CD4-positive, alpha-beta T cell (primary cell): ENCODE data around the gene TNRC6B. TPM values are rescaled to one million over a fixed set of nuclear protein-coding genes. Genes with fewer than 3 reads are reported as not detected.

Experiments used
- ATAC-seq: fragments of 200-7000 bp; cut with Tn5 transposase; one replicate; pipeline ENCODE4 v1.10.0; 2022; ENCODE audit warnings: mild to moderate bottlenecking; ENCODE audit not compliant: poor library complexity
- CTCF ChIA-PET: fragments of 350-600 bp; sonication (Branson Sonifier 250); formaldehyde crosslinking; loops from one replicate; lab custom pipeline; 2021; ENCODE audit warnings: antibody characterized with exemption, inconsistent platforms; lab: Charles Lee
- POLR2A ChIA-PET: fragments of 350-600 bp; sonication (Branson Sonifier 250); formaldehyde crosslinking; loops from one replicate; lab custom pipeline; 2021; ENCODE audit warnings: antibody characterized with exemption, inconsistent platforms; lab: Charles Lee
- DNase-seq, 14 experiments: peaks; one replicate each; pipeline ENCODE4 v3.0.0-alpha.2; 2013 to 2020; ENCODE audit warnings: mixed read lengths in 2 of 14
- H3K27ac ChIP-seq, 2 donors: one replicate each; pipeline versions ENCODE4 v1.5.1 to v1.7.0; 2013; ENCODE audit warnings: low read length in 2 of 2, low read depth in 1 of 2, mild to moderate bottlenecking in 1 of 2
- H3K27me3 ChIP-seq, 2 experiments: 1 replicate in 1 of 2; 2 replicates in 1 of 2; pipeline versions ENCODE4 v1.6.1 to v1.7.0; 2013; ENCODE audit warnings: low read length in 2 of 2, control low read depth in 1 of 2, mild to moderate bottlenecking in 1 of 2, moderate library complexity in 1 of 2; ENCODE audit not compliant: insufficient read depth in 2 of 2, control insufficient read depth in 1 of 2
- H3K36me3 ChIP-seq: one replicate; pipeline ENCODE4 v1.6.1; 2013; ENCODE audit warnings: low read length, control low read depth; ENCODE audit not compliant: insufficient read depth
- H3K4me1 ChIP-seq: one replicate; pipeline ENCODE4 v1.6.1; 2013; ENCODE audit warnings: low read length, control low read depth; ENCODE audit not compliant: insufficient read depth
- H3K4me3 ChIP-seq: one replicate; pipeline ENCODE4 v1.5.1; 2013; ENCODE audit warnings: mild to moderate bottlenecking, low read length, moderate library complexity
- H3K9me3 ChIP-seq, 2 experiments: 1 replicate in 1 of 2; 2 replicates in 1 of 2; pipeline versions ENCODE4 v1.6.1 to v1.7.0; 2013; ENCODE audit warnings: low read length in 2 of 2, mild to moderate bottlenecking in 2 of 2, control low read depth in 1 of 2, moderate library complexity in 1 of 2; ENCODE audit not compliant: control insufficient read depth in 1 of 2, insufficient read depth in 1 of 2
- H3K27ac Mint-ChIP-seq: one replicate; pipeline ENCODE4 v1.8.0; 2020; ENCODE audit warnings: mixed read lengths
- H3K27me3 Mint-ChIP-seq: one replicate; pipeline ENCODE4 v1.8.0; 2021; ENCODE audit warnings: mixed read lengths
- H3K36me3 Mint-ChIP-seq: one replicate; pipeline ENCODE4 v1.8.0; 2021; ENCODE audit warnings: low read depth, mixed read lengths
- H3K4me1 Mint-ChIP-seq: one replicate; pipeline ENCODE4 v1.8.0; 2021; ENCODE audit warnings: low read depth, mixed read lengths
- H3K4me3 Mint-ChIP-seq: one replicate; pipeline ENCODE4 v1.8.0; 2020; ENCODE audit warnings: mild to moderate bottlenecking, mixed read lengths
- H3K9me3 Mint-ChIP-seq: one replicate; pipeline ENCODE4 v1.8.0; 2020; ENCODE audit warnings: mixed read lengths
- CTCF ChIP-seq: fragments of 200-600 bp; IDR thresholded peaks from one replicate; pipeline ENCODE4 v1.8.0; 2022; ENCODE audit warnings: antibody characterized with exemption, mild to moderate bottlenecking
- intact Hi-C, 2 experiments: fragments of 100-400 bp; cut with DNase I in 1 of 2; cut with micrococcal nuclease in 1 of 2; formaldehyde crosslinking; loops; one replicate each; pipeline versions ENCODE4 v1.15.1 to v1.9.0; 2023 to 2025; cut with DNase I, micrococcal nuclease
- total RNA-seq, 174 experiments: library from RNA in 2 of 174; stranded (reverse) in 2 of 174; gene quantifications; one replicate each; pipeline ENCODE4 v1.2.3 and lab custom pipeline; 2021 to 2026

The TNRC6B gene
- total RNA-seq, 2 experiments from 2014 or later = 110 to 111 TPM

- Mint-ChIP-seq H3K27me3 (no peaks in the 10 kb centered on the region), H3K4me1 (peaks cover 98% of the 10 kb centered on the region), H3K9me3 (no peaks in the 10 kb centered on the region), H3K4me3 (peak overlapping the region; percentile 64), H3K27ac (peak overlapping the region; percentile 85), H3K36me3 (peaks cover 32% of the 10 kb centered on the region)
- no peak for TF ChIP-seq CTCF
- DNase-seq = no peak
- Histone ChIP-seq H3K4me1 (peaks cover 78% of the 10 kb centered on the region), H3K36me3 (peaks cover 4% of the 10 kb centered on the region), H3K9me3 (no peaks in the 10 kb centered on the region), H3K27me3 (no peaks in the 10 kb centered on the region), H3K4me3 (no peak overlapping the region), H3K27ac (peak overlapping the region in 1 of 2 donors; percentile 22)
- ATAC-seq = no peak
- ChIA-PET CTCF (interaction anchor here (1.1 to 2.9 kb wide), 3 partner anchors 9 to 60 kb away, joined by 5 to 10 read pairs (median 5); no protein-coding TSS in a partner anchor), POLR2A (interaction anchor here (0.6 to 1.7 kb wide), 3 partner anchors 9 to 80 kb away, joined by 3 to 7 read pairs (median 5); partner anchors contain the start of gene TNRC6B)
- intact Hi-C loops = loop anchor here in 1 of 2 experiments (1.0 kb wide), 1 partner anchor 40 kb away; no protein-coding TSS in a partner anchor
Measured at GRCh38 chr22:40239345-40239683, 61.6 kb downstream of the TNRC6B start.

- no peaks in the 10 kb centered on the region for H3K9me3 ChIP-seq
- Mint-ChIP-seq H3K27me3 (no peaks in the 10 kb centered on the region), H3K27ac (peak overlapping the region; percentile 86), H3K4me3 (no peak overlapping the region), H3K4me1 (peaks cover 96% of the 10 kb centered on the region), H3K36me3 (peaks cover 28% of the 10 kb centered on the region), H3K9me3 (no peaks in the 10 kb centered on the region)
- intact Hi-C loops = loop anchor here in 1 of 2 experiments (5.0 kb wide), 3 partner anchors 38 to 183 kb away; no protein-coding TSS in a partner anchor
- POLR2A ChIA-PET = interaction anchor here (0.6 to 2.0 kb wide), 6 partner anchors 9 to 196 kb away, joined by 3 to 11 read pairs (median 4); partner anchors contain the start of gene TNRC6B
- CTCF ChIA-PET = interaction anchor here (0.5 to 2.9 kb wide), 8 partner anchors 8 to 195 kb away, joined by 3 to 13 read pairs (median 5); no protein-coding TSS in a partner anchor
- ATAC-seq = no peak
- no peak for TF ChIP-seq CTCF
- H3K36me3 ChIP-seq = peaks cover 4% of the 10 kb centered on the region
- no peak overlapping the region for H3K4me3 ChIP-seq
- H3K27me3 ChIP-seq = no peaks in the 10 kb centered on the region
- no peak for DNase-seq
- H3K4me1 ChIP-seq = peaks cover 86% of the 10 kb centered on the region
- peak overlapping the region; percentile 44 to 68 for H3K27ac ChIP-seq
Measured at GRCh38 chr22:40240160-40240559, 62.4 kb downstream of the TNRC6B start.

- ATAC-seq = peak; percentile 25
- H3K36me3 ChIP-seq = peaks cover 4% of the 10 kb centered on the region
- ChIA-PET POLR2A (interaction anchor here (0.7 to 2.0 kb wide), 5 partner anchors 16 to 196 kb away, joined by 3 to 11 read pairs (median 3); partner anchors contain the start of gene TNRC6B), CTCF (interaction anchor here (0.5 to 2.9 kb wide), 8 partner anchors 15 to 196 kb away, joined by 3 to 13 read pairs (median 4); partner anchors contain the start of gene TNRC6B)
- peak overlapping the region; percentile 44 to 68 for H3K27ac ChIP-seq
- peaks cover 87% of the 10 kb centered on the region for H3K4me1 ChIP-seq
- H3K27me3 Mint-ChIP-seq = no peaks in the 10 kb centered on the region
- DNase-seq = peak in 8 of 14 experiments; percentile 17 to 69 (median 43)
- no peaks in the 10 kb centered on the region for H3K27me3 ChIP-seq
- no peaks in the 10 kb centered on the region for H3K9me3 Mint-ChIP-seq
- peaks cover 25% of the 10 kb centered on the region for H3K36me3 Mint-ChIP-seq
- intact Hi-C loops = loop anchor here in 1 of 2 experiments (1.0 to 5.0 kb wide), 4 partner anchors 24 to 183 kb away; no protein-coding TSS in a partner anchor
- no peak overlapping the region for H3K4me3 ChIP-seq
- TF ChIP-seq CTCF = no peak
- peak overlapping the region; percentile 86 for H3K27ac Mint-ChIP-seq
- H3K4me3 Mint-ChIP-seq = peak overlapping the region; percentile 12
- H3K4me1 Mint-ChIP-seq = peaks cover 94% of the 10 kb centered on the region
- no peaks in the 10 kb centered on the region for H3K9me3 ChIP-seq
Measured at GRCh38 chr22:40240686-40241085, 63.0 kb downstream of the TNRC6B start.
